Measurements from ENCODE around the gene BAIAP2.
"Not testable (repeated sequence)": the region's sequence is repeated elsewhere in the genome, so short reads cannot be mapped to it uniquely, and the experiment has no call there.

The BAIAP2 gene

DNA sequence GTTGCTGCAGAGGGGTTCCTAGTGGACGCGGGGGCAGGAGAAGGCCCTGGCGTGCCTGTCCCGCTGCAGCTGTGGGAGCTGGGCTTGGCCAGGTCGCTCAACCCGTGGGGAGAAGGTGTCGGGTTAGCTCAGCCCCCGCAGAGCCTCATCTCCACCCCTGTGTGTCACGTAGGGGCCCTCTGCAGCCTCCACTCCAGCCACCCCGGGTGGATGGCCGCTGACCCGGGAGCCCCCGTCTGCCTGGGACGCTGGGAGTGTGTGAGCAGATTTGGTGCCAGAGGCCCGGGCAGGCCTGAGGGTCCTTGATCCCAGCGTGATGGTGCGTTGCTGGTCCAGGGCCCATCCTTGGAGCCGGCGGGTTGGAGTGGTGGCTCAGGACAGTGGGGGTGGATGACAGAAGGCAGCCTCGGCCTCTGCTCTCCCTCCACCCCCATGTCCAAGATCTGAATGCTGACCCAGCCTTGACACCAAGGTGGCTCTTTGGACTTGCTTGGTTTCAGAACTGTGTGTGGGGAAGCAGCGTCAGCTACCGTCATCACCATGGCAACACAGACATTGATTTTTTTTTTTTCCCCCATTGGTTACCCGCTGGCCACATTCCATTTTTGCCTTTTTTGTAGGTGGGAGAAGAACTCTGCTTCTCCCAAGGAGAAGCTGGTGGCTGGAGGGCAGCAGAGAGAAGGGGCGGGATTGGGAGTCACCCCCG lies 35.7 kb downstream of the BAIAP2 start:
- DNase-seq = no peak

DNA sequence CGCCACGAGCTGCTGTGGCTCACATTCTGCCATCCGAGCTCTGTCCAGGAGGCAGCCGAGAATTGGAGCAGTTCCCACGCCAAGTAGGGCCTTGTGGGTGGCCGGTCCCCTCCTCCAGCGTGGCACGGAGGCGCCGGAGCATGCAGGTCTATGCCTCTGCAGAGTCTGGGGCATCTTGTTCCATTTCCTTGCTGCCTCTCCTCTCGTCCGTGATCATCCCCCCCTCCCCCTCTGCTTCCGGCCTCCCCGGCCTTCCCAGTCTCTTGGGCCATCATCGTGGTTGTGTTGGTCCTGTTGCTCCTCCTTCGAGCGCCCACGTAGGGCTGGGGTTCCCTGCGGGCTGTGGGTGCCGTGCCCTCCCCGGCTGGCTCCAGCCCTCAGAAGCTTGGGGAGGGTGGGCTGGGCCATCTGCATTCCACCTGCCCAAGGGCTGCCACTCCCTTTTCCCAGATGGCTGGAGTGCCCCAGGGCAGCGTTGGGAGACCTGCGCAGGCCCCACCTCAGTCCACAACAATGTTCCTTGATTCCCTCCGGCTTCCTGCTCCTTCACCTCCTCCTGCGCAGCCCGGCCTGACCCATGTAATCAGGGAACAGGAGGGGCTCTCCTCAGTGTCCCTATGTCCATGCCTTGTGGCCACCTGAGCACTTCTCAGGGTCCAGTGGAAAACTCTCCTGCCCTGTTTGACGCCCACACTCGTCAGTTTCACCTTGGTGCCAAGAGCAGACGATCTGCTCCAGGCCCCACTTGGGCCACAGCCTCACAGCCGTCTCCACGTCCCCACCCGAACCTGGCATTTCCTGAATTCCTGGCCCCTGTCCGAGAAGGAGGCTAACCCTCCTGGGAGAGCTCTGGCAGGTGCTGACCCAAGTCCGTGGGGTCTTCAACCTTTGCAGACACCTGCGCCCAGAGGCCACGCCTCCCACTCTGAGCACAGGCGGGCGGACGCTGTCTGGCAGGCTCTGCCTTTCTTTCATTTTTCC lies 37.1 kb downstream of the BAIAP2 start:
- DNase-seq = no peak

DNA sequence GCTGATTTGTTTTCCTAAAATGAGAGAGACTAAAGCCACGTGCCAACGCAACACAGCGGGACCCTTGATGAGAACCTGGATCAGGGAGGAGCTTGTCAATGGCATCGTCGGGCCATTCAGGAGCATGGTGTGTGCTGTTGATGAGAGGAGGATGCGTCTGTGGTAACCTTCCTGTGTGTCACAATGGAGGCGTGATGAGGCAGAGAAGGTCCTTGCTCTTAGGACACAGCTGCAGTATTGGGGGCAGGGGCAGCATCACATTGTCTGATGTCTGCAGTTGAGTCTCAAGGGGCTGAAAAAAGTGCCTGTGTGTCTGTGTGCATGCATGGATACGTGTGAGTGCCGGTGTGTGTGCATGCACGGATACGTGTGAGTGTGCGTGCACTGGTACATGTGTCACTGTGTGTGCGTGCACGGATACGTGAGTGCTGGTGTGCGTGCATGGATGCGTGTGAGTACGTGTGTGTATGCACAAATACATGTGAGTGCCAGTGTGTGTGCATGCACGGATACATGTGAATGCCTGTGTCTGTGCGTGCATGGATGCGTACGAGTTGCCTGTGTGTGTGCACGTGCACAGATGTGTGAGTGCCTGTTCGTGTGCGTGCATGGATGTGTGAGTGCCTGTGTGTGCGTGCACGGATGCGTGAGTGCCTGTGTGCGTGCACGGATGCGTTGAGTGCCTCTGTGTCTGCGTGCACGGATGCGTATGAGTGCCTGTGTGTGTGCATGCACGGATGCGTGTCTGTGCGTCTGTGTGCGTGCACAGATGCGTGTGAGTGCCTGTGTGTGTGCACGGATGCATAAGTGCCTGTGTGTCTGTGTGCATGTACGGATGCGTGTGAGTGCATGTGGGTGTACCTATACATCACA lies 39.3 kb downstream of the BAIAP2 start:
- DNase-seq = no peak

DNA sequence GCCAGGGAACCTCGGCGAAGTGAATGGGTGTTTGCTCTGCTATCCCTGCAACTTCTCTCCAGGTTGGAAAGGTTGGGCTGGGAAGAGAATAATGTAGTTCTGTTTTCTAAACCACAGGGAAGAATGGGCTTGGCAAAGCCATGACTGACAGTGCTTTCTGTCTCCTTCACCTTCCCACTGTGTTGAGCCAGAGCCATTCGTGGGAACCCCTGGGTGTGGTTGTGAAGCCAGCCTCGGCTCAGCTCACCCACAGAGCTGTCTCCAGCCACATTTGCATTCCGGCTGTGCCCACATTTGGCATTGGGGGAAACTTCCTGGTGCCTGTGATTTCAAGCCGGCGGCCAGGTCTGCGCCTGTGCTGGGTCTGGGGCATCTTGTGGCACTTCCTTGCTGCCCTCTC lies 39.9 kb downstream of the BAIAP2 start:
- DNase-seq = no peak

DNA sequence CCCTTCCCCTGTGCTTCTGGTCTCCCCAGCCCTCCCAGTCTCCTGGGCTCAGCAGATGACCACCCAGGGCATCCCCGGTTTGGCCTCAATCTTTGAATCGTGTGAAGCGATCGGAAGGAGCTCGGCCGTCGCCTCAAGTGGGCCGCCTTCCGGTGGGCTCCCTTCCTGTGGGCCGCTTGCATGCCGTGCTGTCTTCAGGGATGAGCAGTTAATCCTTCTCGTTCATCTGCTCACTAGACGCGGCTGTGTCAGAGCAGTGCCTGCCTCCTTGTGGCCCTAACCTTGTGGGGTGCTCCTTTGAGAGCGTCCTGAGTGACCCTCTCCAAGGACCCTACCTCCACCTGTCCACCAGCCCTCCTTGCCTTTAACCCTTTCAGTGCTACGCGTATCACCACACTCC lies 40.4 kb downstream of the BAIAP2 start:
- DNase-seq = no peak

DNA sequence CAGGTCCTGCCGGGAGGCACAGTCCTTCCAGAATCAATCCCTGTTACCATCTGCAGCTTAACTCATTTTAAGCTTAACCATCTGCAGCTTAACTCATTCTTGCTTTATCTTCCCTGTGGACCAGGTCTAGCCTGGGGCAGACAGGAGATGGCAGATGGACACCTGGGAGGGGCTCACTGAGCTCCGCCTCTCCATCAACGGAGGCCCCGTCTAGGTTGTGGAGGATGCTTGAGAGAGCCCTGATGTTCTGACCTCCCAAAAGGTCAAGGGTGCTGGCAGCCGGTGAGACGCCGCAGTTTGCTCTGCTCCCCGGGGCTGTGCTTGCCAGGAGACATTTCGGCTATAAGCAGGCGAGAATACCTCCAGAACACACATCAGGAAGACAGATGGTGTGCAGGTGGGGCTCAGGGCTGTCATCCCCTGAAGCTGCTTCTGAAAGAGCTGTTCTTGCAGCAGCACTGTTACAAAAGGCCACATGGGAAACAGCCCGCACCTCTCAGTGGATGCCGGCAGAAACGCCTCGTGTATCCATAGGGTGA lies 41.3 kb downstream of the BAIAP2 start:
- DNase-seq = no peak

DNA sequence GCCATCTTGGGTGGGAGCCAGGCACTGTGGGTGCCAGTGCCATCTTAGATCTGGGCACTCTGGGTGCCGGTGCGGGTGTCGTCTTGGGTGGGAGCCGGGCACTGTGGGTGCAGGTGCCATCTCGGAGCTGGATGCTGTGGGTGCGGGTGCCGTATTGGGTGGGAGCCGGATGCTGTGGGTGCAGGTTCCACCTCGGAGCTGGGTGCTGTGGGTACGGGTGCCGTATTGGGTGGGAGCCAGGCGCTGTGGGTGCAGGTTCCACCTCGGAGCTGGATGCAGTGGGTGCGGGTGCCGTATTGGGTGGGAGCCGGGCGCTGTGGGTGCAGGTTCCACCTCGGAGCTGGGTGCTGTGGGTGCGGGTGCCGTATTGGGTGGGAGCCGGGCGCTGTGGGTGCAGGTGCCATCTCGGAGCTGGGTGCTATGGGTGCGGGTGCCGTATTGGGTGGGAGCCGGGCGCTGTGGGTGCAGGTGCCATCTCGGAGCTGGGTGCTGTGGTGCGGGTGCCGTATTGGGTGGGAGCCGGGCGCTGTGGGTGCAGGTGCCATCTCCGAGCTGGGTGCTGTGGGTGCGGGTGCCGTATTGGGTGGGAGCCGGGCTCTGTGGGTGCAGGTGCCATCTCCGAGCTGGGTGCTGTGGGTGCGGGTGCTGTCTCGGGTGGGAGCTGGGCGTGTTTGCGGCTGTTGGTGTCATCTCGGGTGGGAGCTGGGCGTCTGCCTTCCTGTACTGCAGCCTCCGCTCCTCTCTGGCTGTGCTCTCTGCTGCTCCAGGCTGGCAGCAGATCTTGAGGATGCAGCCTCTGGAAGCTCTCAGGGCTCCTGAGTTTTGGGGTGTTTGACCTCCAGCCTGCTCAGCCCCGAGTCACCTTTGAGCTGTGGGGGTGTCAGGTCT lies 43.3 kb downstream of the BAIAP2 start:
- DNase-seq = not testable (repeated sequence)

DNA sequence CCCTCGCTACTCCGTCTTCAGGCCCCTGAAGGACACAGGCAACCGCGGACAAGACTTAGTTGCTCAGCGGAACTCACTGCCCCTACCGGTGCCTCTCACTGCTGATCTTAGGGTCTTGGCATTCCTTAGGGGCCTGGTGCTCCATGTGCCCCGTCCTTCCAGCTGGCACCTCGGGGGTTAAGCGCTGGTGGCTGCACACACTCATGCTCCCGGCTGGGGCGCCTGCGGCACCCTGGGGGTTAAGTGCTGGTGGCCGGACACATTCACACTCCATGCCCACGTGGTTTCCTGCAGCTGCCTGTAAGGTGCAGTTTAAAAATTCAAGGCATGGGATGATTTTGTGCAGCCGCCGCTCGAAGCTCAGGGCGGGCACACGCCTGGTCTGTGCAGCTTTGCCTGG lies 45.1 kb downstream of the BAIAP2 start:
- DNase-seq = no peak

DNA sequence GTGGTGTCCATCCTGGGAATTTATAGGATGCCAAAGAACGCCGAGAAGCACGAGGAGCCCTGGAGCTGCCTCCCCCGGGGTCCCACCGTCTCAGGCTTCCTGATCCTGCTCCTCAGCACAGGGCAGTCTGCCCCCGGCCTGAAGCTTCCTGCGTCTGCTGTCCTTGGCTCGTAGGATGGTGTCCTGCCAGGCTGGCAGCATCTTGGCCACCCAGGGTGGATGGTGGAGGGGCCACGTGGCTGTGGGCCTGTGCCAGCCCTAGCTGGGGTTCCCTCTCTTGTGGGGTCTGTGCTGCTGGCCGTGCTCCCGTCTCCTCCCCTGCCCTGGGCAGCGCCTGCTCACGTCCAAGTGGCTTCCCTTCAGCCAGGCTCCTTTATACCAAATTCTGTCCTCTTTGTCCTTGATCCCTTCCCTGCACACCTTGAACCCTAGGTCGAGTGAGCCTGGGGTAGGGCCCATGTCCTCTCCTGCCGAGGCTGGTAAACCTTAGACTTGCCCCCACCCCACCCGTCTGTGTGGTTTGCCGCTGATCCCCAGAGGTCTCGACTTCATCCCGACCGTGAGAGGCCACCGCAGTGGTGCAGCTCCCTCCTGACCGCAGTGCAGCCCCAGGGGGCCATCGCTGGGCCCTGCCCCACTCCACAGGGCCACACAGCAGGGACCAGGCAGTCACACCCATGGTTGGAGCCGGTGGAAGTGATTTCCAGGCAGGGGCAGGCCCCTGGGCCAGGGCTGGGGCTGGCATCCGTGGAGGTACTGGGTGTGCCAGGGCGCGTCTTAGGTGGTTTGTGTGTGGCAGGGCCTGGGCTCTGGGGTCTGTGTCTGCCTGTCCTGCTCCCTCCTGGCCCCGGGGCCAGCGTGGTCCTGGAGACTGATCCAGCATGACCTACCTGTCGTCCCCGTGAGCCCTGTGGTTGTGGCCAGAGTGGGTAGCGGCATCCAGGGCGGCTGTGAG lies 46.5 kb downstream of the BAIAP2 start:
- no peak for DNase-seq

DNA sequence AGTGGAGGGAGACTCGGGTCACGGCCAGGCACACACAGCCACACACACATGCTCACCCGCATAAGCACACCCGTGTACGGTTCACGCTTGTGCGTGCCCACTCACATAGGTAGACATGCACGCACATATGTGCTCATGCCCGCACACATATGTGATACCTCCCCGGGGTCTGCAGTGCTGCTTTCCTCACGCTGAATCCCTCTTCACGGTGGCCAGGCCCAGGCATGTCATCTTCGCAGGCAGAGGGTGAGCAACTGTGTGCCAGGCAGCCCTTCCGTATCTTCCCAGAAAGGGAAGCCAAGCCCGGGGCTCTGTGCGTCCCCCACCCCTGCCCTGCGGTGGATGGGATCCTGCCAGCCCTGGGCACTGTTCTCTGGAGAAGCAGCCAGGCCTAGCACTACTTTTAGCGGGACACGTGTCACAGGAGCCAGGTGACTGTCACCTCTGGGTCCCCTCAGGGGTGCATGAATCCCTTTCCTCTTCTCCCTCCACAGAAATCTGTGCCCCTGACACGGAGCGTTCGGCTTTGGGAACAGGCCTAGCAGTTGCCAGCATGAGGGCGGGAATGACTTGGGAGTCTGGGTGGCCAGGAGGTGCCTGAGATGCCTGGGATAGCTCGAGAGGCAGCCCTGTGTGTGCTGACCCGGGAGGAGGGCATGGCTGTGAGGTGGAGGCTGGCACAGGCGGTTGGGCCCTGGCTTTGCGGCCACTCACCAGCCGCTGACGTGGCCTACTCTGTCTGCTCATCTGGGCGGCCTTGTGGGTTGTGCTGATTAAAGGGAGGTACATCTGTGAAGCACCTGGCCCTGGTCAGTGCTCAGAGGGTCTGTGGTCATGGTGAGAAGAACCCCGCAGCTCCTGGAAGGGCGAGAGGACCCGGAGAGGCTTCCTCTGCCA lies 47.5 kb downstream of the BAIAP2 start:
- DNase-seq = no peak

DNA sequence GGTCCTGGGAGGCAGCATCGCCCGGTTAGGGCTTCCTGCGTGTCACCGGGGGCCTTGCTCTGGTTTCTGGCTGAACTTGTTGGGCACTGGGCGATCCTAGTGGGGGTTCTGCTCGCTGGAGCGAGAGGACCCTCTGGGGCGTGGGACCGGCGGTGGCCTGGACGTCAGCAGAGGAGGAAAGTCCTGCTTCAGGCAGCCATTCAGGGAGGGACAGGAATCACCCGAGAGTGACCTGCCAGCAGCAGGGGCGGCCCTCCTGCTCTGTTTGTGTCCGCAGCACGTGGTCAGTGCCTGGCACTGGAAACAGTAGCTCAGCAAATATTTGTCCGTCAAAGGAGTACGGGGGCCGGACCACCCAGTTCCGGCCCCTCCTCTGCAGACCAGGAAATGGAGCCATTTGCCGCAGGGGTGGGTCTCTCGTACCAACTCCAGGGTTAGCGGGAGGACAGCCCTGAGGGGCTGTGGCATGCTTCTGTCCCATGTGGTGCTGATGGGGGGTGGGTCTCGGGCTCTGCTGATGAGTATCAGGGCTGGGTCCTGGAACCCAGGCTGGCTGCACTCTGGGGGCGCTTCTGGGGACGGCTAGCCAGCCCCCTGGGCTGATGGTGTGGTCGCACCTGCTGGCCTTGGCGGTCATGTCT lies 48.3 kb downstream of the BAIAP2 start:
- DNase-seq = no peak

DNA sequence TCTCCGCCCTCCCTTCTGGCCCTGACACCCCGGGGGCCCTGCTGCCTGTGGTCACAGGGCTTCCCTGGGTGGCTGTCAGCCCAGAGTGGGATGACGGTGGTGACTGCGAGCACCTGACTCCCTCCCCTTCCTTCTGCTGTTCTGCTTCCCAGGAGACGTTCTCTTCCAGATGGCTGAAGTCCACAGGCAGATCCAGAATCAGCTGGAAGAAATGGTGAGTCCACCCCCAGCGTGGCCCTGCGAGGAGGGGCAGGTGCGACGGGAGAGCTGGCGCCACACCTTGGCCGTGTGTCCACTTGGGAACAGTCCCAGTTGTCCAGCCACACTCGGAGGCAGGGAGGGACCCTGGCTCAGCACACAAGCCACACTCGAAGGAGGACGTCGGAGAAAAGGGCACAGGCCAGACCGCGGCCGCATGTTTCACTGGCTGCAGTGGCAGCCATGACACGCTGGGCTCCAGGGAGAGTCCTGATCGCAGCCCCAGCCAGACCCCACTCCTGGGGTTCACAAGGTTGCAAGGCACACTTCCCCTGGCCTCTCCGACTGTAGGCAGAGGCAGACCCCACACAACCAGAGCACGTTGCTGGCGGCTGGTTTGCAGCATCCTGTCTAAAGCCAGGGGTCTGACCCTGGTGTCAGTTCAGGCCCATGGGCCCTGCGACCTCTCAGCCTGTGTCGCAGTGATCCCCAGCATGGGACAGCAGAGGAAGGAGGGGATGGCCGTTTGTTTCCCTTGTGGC lies 49.9 kb downstream of the BAIAP2 start:
- DNase-seq = no peak

DNA sequence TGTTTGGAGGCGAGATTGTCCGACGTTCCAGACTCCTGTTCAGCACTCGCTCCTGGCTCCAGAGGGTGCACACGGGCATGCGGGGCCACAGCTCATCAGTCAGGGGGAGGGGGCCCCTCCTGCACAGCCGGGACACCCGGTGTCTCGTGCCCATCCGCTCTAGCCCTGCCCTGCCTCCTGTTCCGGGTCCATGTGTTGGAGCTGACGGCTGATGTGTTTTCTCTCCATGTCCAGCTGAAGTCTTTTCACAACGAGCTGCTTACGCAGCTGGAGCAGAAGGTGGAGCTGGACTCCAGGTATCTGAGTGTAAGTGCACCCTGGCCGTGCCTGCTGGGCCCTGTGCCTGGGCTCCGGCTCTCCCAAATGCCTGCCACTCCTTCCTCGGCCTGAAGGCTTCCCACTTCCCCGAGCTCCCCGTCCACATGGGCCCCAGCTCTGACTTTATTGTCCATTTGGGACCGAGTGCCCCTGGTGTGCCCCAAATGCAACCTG lies 50.5 kb downstream of the BAIAP2 start:
- no peak for DNase-seq

DNA sequence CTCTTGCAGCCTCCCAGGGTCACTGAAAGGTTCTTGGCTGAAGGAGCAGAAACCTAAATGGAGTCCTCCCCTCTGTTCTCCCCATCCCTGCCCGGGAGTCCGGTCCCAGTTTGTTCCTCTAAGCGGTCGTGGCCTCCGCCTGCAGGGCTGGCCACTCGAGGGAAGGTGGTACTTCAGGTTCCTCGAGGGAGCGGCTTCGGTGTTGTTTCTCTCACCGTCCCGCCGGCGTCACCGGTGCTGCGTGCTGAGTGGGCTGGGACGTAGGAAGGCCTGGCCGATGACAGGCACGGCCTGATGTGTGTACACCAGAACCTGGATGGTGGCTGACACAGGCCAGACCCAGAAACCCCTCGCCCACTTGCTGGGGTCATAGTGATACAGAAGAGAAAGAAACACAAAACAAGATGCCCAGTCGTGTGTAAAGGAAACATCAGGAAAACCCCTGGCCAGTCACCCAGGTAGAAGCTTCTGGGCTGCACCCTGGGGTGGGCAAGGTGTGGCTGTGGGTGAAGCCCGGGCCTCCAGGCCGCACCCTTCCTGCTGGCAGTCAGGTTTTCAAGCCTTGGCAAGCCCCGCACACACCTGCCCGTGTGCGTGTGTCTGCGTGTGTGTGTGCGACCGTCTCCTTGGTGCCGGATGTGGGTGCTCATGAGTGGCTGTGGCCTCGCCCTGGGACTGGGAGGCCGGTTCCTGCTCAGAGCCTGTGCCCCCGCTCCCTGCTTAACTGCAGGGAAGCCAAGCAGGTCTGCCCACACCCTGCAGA lies 52.0 kb downstream of the BAIAP2 start:
- DNase-seq = no peak

DNA sequence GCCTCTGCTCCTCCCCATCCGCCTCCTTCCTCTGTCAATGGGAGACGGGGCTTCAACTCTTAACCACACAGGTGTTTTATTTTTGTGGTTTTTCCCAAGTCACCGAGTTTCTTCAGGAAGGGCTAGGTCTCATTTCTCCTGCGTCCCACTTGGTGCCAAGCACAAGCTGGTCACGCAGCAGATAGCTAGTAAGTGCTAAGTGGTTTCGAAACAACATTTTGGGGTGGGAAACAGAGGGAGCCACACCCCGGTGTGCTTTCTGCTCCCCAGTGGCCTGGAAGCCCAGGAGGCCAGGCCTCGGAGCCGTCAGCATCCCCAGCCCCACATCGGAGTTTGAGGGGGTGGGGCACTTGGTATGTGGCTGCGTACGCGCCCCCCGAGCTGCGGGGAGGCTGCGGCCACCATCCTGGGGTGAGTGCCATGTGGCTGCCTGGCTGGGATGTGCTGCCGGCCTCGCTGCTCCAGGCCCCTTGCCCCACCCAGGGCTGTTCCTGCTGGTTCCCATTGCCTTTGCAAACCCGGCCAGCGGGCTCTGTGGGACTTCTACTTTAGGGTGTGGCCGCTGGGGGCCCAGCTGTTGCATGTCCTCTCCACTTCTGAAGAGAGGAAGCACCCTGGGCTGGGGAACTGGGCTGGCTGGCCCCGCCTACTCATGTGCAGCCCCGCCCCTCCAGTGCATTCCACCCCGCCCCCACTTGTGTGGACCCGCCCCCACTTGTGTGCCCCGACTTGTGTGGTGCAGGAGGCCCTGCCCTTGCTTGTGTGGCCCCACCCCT lies 55.6 kb downstream of the BAIAP2 start:
- DNase-seq = no peak

DNA sequence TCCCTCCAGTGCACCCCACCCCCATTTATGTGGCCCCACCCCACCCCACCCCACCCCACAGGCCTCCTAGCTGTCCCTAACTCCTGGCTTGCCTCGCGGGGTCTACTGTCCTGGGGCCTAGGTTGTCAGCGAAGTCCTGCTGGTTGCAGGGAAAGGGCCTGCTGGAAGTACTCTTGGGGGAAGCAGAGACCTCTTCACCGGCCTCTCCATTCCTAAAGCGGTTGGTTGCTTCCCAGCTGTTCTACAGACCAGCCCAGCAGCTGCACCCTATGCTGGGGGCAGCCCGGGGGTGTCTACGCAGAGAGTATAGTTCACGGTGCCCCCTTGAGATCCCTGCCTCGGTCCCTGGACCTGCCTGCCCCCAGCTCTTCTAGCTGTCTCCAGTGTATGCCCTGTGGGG lies 56.2 kb downstream of the BAIAP2 start:
- no peak for DNase-seq

All from NCI-H1436 (cell line).